Neutrophil (primary cell): Measurements from ENCODE around the gene CIP2A.

ENCODE experiments used
- H3K27ac ChIP-seq: fragments of 200-600 bp; sonication (generic); 2 replicates; pipeline ENCODE4 v1.5.1; 2016; ENCODE audit warnings: mild to moderate bottlenecking, moderate library complexity
- H3K27me3 ChIP-seq: fragments of 200-600 bp; sonication (generic); 2 replicates; pipeline ENCODE4 v1.6.0; 2016; ENCODE audit warnings: mild to moderate bottlenecking
- H3K36me3 ChIP-seq: fragments of 200-600 bp; sonication (generic); 2 replicates; pipeline ENCODE4 v1.5.1; 2017
- H3K4me1 ChIP-seq, 2 experiments: fragments of 200-600 bp in 1 of 2; sonication (generic) in 1 of 2; 1 replicate in 1 of 2; 2 replicates in 1 of 2; pipeline versions ENCODE4 v1.5.1 to v1.6.1; 2013 to 2016; ENCODE audit warnings: low read depth in 1 of 2, low read length in 1 of 2, mild to moderate bottlenecking in 1 of 2, moderate library complexity in 1 of 2; ENCODE audit not compliant: control insufficient read depth in 1 of 2, insufficient read depth in 1 of 2
- H3K4me3 ChIP-seq, 2 experiments: fragments of 200-600 bp in 1 of 2; sonication (generic) in 1 of 2; 1 replicate in 1 of 2; 2 replicates in 1 of 2; pipeline ENCODE4 v1.5.1; 2013 to 2016; ENCODE audit warnings: low read depth in 1 of 2, low read length in 1 of 2, mild to moderate bottlenecking in 1 of 2, moderate library complexity in 1 of 2
- H3K9me3 ChIP-seq: fragments of 200-600 bp; sonication (generic); 2 replicates; pipeline ENCODE4 v1.5.1; 2016
- CTCF ChIP-seq: fragments of 200-600 bp; sonication (generic); IDR thresholded peaks from 2 replicates; pipeline ENCODE4 v1.5.1; 2016; ENCODE audit warnings: antibody characterized with exemption

Gene CIP2A

GRCh38 chr3:108589998-108590323 is 723 bp upstream of the CIP2A start:
- TF ChIP-seq CTCF: no peak
- Histone ChIP-seq H3K9me3 (no peaks in the 10 kb centered on the region), H3K36me3 (no peaks in the 10 kb centered on the region), H3K4me1 (peaks cover 22 to 24% of the 10 kb centered on the region in 2 experiments), H3K4me3 (peak overlapping the region; percentile 73 to 82), H3K27ac (peak overlapping the region; percentile 89), H3K27me3 (no peaks in the 10 kb centered on the region)

- Histone ChIP-seq H3K27ac (peak overlapping the region; percentile 89), H3K27me3 (no peaks in the 10 kb centered on the region), H3K4me1 (peaks cover 22 to 24% of the 10 kb centered on the region in 2 experiments), H3K36me3 (peaks cover 4% of the 10 kb centered on the region), H3K9me3 (no peaks in the 10 kb centered on the region), H3K4me3 (peak overlapping the region; percentile 73 to 82)
- TF ChIP-seq CTCF: no peak
These were observed 637 bp downstream of the CIP2A start for GRCh38 chr3:108588601-108589000.

GRCh38 chr3:108578064-108578463 is 11.2 kb downstream of the CIP2A start:
- no peaks in the 10 kb centered on the region for H3K27me3 ChIP-seq
- H3K4me1 ChIP-seq: no peaks in the 10 kb centered on the region
- TF ChIP-seq CTCF: no peak
- no peak overlapping the region for H3K27ac ChIP-seq
- H3K9me3 ChIP-seq: no peaks in the 10 kb centered on the region
- peaks cover 52% of the 10 kb centered on the region for H3K36me3 ChIP-seq
- H3K4me3 ChIP-seq: no peak overlapping the region

GRCh38 chr3:108569336-108569735 is 19.9 kb downstream of the CIP2A start:
- Histone ChIP-seq H3K27me3 (no peaks in the 10 kb centered on the region), H3K9me3 (no peaks in the 10 kb centered on the region), H3K27ac (no peak overlapping the region), H3K4me1 (no peaks in the 10 kb centered on the region), H3K4me3 (no peak overlapping the region), H3K36me3 (peaks cover 24% of the 10 kb centered on the region)
- TF ChIP-seq CTCF: no peak

GRCh38 chr3:108566599-108566998 is 22.6 kb downstream of the CIP2A start:
- Histone ChIP-seq H3K36me3 (peaks cover 38% of the 10 kb centered on the region), H3K4me3 (no peak overlapping the region), H3K27ac (no peak overlapping the region), H3K9me3 (no peaks in the 10 kb centered on the region), H3K27me3 (no peaks in the 10 kb centered on the region), H3K4me1 (no peaks in the 10 kb centered on the region)
- TF ChIP-seq CTCF: no peak

GRCh38 chr3:108565506-108565905 is 23.7 kb downstream of the CIP2A start:
- H3K4me1 ChIP-seq: no peaks in the 10 kb centered on the region
- H3K9me3 ChIP-seq: no peaks in the 10 kb centered on the region
- peaks cover 42% of the 10 kb centered on the region for H3K36me3 ChIP-seq
- no peaks in the 10 kb centered on the region for H3K27me3 ChIP-seq
- no peak overlapping the region for H3K4me3 ChIP-seq
- no peak for TF ChIP-seq CTCF
- H3K27ac ChIP-seq: no peak overlapping the region
